Loucy (cell line): ENCODE results near the gene FEZ2.

Source experiments
- CTCF ChIP-seq: fragments of 200-600 bp; sonication (generic); conservative IDR thresholded peaks from 2 replicates; pipeline ENCODE4 v1.5.1; 2014; ENCODE audit warnings: mild to moderate bottlenecking, antibody characterized with exemption, low read length
- EZH2phosphoT487 ChIP-seq: fragments of 200-600 bp; IDR thresholded peaks from 2 replicates; pipeline ENCODE4 v1.6.1; 2018; ENCODE audit warnings: antibody characterized with exemption, mild to moderate bottlenecking, moderate library complexity, borderline replicate concordance

GRCh38 chr2:36569267-36569856, 28.6 kb downstream of the FEZ2 start:
- TF ChIP-seq CTCF = no peak
- TF ChIP-seq EZH2phosphoT487 = no peak
